Cardiac septum (tissue), 1 donor: Measurements from ENCODE around the gene KLF11. TPM values are rescaled to one million over a fixed set of nuclear protein-coding genes. Genes with fewer than 3 reads are reported as not detected.

ENCODE experiments used
- DNase-seq: peaks from one replicate; pipeline ENCODE4 v3.0.0-alpha.2; 2020; ENCODE audit warnings: low spot score
- intact Hi-C: fragments of 100-400 bp; cut with DNase I; formaldehyde crosslinking; loops from one replicate; pipeline ENCODE4 v1.14.0; 2022
- total RNA-seq: library from RNA; stranded (reverse); fragmentation: NEBNext Ultra II Directional; extraction: Animal tissue kit (Norgen Biotek cat#: 25700); gene quantifications from one replicate; pipeline ENCODE4 v1.2.1, GENCODE V29; 2021
- donor health status: DM: no; HTN: no; CAD: no.

Gene KLF11
- total RNA-seq, 1 donor from 2014 or later: 22.3 TPM

- DNase-seq: no peak
- intact Hi-C loops: no loop called here
These were observed 14.1 kb downstream of the KLF11 start for GRCh38 chr2:10057231-10058107.

- no peak for DNase-seq
- intact Hi-C loops: no loop called here
These were observed 15.1 kb downstream of the KLF11 start for GRCh38 chr2:10058251-10059015.

- intact Hi-C loops: no loop called here
- DNase-seq: no peak
These were observed 15.6 kb downstream of the KLF11 start for GRCh38 chr2:10059016-10059351.

- no peak for DNase-seq
- intact Hi-C loops: no loop called here
These were observed 16.4 kb downstream of the KLF11 start for GRCh38 chr2:10059552-10060335.

- DNase-seq: no peak
- intact Hi-C loops: no loop called here
These were observed 18.0 kb downstream of the KLF11 start for GRCh38 chr2:10061221-10061925.

- no peak for DNase-seq
- intact Hi-C loops: no loop called here
These were observed 19.6 kb downstream of the KLF11 start for GRCh38 chr2:10062931-10063365.

GRCh38 chr2:10063566-10063965, 20.2 kb downstream of the KLF11 start:
- intact Hi-C loops: no loop called here
- DNase-seq: no peak

GRCh38 chr2:10064932-10065772, 21.8 kb downstream of the KLF11 start:
- no peak for DNase-seq
- intact Hi-C loops: no loop called here

- DNase-seq: no peak
- intact Hi-C loops: no loop called here
These were observed 22.4 kb downstream of the KLF11 start for GRCh38 chr2:10065773-10066055.

GRCh38 chr2:10067330-10067729, 24.0 kb downstream of the KLF11 start:
- intact Hi-C loops: no loop called here
- no peak for DNase-seq

- intact Hi-C loops: no loop called here
- no peak for DNase-seq
These were observed 24.5 kb downstream of the KLF11 start for GRCh38 chr2:10067881-10068280.

GRCh38 chr2:10071176-10071575, 27.8 kb downstream of the KLF11 start:
- DNase-seq: no peak
- intact Hi-C loops: no loop called here

GRCh38 chr2:10071595-10071994, 28.2 kb downstream of the KLF11 start:
- intact Hi-C loops: no loop called here
- DNase-seq: no peak

- intact Hi-C loops: loop anchor here (2.0 kb wide), 2 partner anchors 24 to 362 kb away; no protein-coding TSS in a partner anchor
- DNase-seq: peak; percentile 90
These were observed 29.5 kb downstream of the KLF11 start for GRCh38 chr2:10072656-10073480.

- DNase-seq: no peak
- intact Hi-C loops: loop anchor here (2.0 kb wide), 2 partner anchors 23 to 361 kb away; no protein-coding TSS in a partner anchor
These were observed 30.4 kb downstream of the KLF11 start for GRCh38 chr2:10073706-10074105.

- intact Hi-C loops: no loop called here
- DNase-seq: no peak
These were observed 31.8 kb downstream of the KLF11 start for GRCh38 chr2:10075101-10075500.

GRCh38 chr2:10075571-10076209, 32.3 kb downstream of the KLF11 start:
- intact Hi-C loops: no loop called here
- no peak for DNase-seq
